GM18907 (cell line): ENCODE measurements around the gene NEK5.
"Not testable (repeated sequence)": the region's sequence is repeated elsewhere in the genome, so short reads cannot be mapped to it uniquely, and the experiment has no call there.

Experiments used
- ATAC-seq: cut with Tn5 transposase; IDR thresholded peaks from one replicate; pipeline ENCODE4 v1.9.1; 2021; ENCODE audit warnings: mild to moderate bottlenecking, moderate library complexity; ENCODE audit not compliant: unreplicated experiment

Gene NEK5

GRCh38 chr13:52128714-52129700 lies at the start of gene NEK5:
NEK5 (minus strand) TSS chr13:52129073; CDS start chr13:52127482, 1,591 bp downstream.
- ATAC-seq: peak; percentile 75

- ATAC-seq: no peak
Observed at GRCh38 chr13:52177276-52177675, 48.4 kb upstream of the NEK5 start.

GRCh38 chr13:52173970-52174369 lies 45.1 kb upstream of the NEK5 start:
- not testable (repeated sequence) for ATAC-seq

GRCh38 chr13:52173373-52173772 lies 44.5 kb upstream of the NEK5 start:
- no peak for ATAC-seq

GRCh38 chr13:52171686-52172085 lies 42.8 kb upstream of the NEK5 start:
- not testable (repeated sequence) for ATAC-seq

GRCh38 chr13:52170828-52171391 lies 42.0 kb upstream of the NEK5 start:
- ATAC-seq: not testable (repeated sequence)

- no peak for ATAC-seq
Observed at GRCh38 chr13:52169839-52170238, 41.0 kb upstream of the NEK5 start.

GRCh38 chr13:52165411-52165810 lies 36.5 kb upstream of the NEK5 start:
- ATAC-seq: no peak

- ATAC-seq: no peak
Observed at GRCh38 chr13:52164989-52165388, 36.1 kb upstream of the NEK5 start.

GRCh38 chr13:52163878-52164277 lies 35.0 kb upstream of the NEK5 start:
- ATAC-seq: not testable (repeated sequence)

- ATAC-seq: no peak
Observed at GRCh38 chr13:52162279-52163101, 33.6 kb upstream of the NEK5 start.

GRCh38 chr13:52161181-52161646 lies 32.3 kb upstream of the NEK5 start:
- ATAC-seq: no peak

- ATAC-seq: no peak
Observed at GRCh38 chr13:52160506-52160905, 31.6 kb upstream of the NEK5 start.

- ATAC-seq: no peak
Observed at GRCh38 chr13:52160053-52160452, 31.2 kb upstream of the NEK5 start.

GRCh38 chr13:52159159-52159982 lies 30.5 kb upstream of the NEK5 start, which contains the start of gene NEK3:
NEK3 (minus strand) TSS chr13:52159597; CDS start chr13:52156191, 3,406 bp downstream.
- peak; percentile 86 for ATAC-seq

- ATAC-seq: peak; percentile 34
Observed at GRCh38 chr13:52158629-52159158, 29.8 kb upstream of the NEK5 start.

- no peak for ATAC-seq
Observed at GRCh38 chr13:52156724-52157261, 27.9 kb upstream of the NEK5 start.

GRCh38 chr13:52155177-52155576 lies 26.3 kb upstream of the NEK5 start:
- ATAC-seq: no peak

- no peak for ATAC-seq
Observed at GRCh38 chr13:52147225-52147624, 18.4 kb upstream of the NEK5 start.

GRCh38 chr13:52141299-52141698 lies 12.4 kb upstream of the NEK5 start:
- no peak for ATAC-seq
